Mononuclear cell (primary cell): ENCODE results near the gene FRMD6. TPM values are rescaled to one million over a fixed set of nuclear protein-coding genes. Genes with fewer than 3 reads are reported as not detected.

Experiments used
- H3K27me3 ChIP-seq: 2 replicates; pipeline ENCODE4 v1.6.0; 2011; ENCODE audit warnings: low read length, control low read depth; ENCODE audit not compliant: insufficient read depth
- H3K4me1 ChIP-seq: 2 replicates; pipeline ENCODE4 v1.5.1; 2011; ENCODE audit warnings: mild to moderate bottlenecking, low read length, control low read depth; ENCODE audit not compliant: insufficient read depth
- H3K4me3 ChIP-seq: 2 replicates; pipeline ENCODE4 v1.5.1; 2011; ENCODE audit warnings: mild to moderate bottlenecking, low read length, moderate library complexity
- H3K9me3 ChIP-seq: 2 replicates; pipeline ENCODE4 v1.5.1; 2011; ENCODE audit warnings: low read depth, mild to moderate bottlenecking, control low read depth, low read length
- total RNA-seq: library from RNA; depleted of rRNA; stranded (reverse); fragments of >200 nt; gene quantifications from one replicate; pipeline ENCODE4 v1.2.3, GENCODE V29; 2012

Gene FRMD6
- total RNA-seq, 1 donor = 1.0 TPM

GRCh38 chr14:51648296-51648695 is 3.4 kb upstream of the FRMD6 start:
- peaks cover 9% of the 10 kb centered on the region for H3K27me3 ChIP-seq

GRCh38 chr14:51650716-51651387 is 858 bp upstream of the FRMD6 start:
- H3K4me1 ChIP-seq = peaks cover 23% of the 10 kb centered on the region
- H3K27me3 ChIP-seq = peaks cover 30% of the 10 kb centered on the region
- peak overlapping the region; percentile 65 for H3K4me3 ChIP-seq
- no peaks in the 10 kb centered on the region for H3K9me3 ChIP-seq

More at GRCh38 chr14:51648296-51648695, 3.4 kb upstream of the FRMD6 start:
- Histone ChIP-seq H3K4me3 (no peak overlapping the region), H3K4me1 (peaks cover 21% of the 10 kb centered on the region), H3K9me3 (no peaks in the 10 kb centered on the region)

DNA sequence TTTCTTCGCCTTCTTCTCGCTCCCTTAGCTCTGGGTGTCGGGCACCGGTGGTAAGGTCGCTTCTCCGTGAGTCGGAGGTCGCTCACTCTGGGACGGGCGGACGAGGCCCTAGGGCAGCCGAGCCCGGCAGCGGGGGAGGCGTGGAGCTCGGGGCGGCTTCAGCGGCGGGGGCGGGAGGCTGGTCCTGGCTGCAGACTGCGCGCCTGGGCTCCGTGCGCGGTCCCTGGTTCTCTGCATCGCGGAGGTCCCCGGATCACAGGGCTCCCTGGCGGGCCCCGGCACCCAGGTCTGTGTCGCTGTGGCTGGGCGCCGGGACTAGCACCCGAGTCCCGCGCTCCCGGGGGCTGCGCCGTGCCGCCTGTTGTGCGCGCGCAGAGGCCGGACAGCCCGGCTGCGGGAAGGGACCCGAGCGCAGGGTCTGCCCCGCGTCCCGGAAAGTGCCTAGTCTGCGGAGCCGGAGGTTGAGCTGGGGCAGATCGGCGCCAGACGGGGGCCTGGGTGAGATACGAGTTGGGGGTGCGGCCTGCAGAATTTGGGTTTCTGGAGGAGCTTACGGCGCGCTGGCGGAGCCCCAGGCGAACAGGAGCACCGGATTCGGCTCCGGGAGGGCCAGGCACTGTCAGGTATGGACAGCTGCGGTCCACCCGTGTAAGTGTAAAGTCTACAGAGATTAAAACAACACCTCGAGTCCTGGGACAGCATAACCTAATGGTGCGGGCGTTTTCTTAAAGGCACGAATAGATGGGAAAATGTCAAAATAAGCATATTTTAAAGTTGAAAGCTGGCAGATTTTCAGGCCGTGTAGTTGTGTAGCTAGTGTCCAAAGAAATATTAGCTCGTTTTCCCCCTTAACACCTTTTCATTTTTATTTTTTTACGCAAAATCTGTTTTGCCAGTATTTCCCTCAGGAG is 713 bp downstream of the FRMD6 start:
- no peaks in the 10 kb centered on the region for H3K9me3 ChIP-seq
- peak overlapping the region; percentile 53 for H3K4me3 ChIP-seq
- H3K4me1 ChIP-seq = peaks cover 23% of the 10 kb centered on the region
- peaks cover 34% of the 10 kb centered on the region for H3K27me3 ChIP-seq

DNA sequence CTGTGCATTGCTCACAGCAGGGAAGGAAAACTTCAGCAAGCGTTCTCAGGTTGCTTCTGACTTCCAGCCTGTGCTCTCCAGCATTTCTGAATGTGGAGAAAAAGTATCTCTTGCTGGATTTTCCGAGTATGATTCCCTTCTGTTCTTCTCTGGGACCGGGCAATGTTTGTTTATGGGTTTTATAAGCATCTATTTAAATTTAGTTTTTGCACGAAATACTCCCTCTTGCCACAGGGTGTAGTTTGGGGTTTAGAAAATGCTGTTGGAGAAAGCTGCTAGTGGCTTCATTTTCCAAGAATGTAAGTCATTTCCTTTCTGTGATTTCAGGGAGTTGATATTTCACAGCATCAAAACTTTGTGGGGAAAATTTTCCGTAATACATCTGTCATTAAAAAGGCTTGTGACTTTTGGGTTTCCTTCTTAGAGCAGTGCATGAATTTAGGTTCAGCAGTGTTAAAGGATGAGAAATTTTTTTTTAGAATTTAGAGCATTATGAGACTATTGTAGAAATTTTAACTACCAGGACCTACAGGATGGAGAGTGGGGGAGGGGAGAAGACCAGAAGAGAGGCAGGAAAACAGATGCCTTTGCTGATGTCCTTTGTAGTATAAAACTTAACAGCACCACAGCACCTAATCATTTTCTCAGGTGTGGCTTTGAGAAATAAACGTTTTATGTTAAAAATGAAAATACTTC is 1.5 kb downstream of the FRMD6 start:
- Histone ChIP-seq H3K27me3 (peaks cover 41% of the 10 kb centered on the region), H3K4me1 (peaks cover 23% of the 10 kb centered on the region), H3K4me3 (no peak overlapping the region), H3K9me3 (no peaks in the 10 kb centered on the region)

GRCh38 chr14:51653775-51654532 is 2.2 kb downstream of the FRMD6 start:
- Histone ChIP-seq H3K4me3 (no peak overlapping the region), H3K9me3 (no peaks in the 10 kb centered on the region), H3K4me1 (peaks cover 23% of the 10 kb centered on the region), H3K27me3 (peaks cover 41% of the 10 kb centered on the region)

DNA sequence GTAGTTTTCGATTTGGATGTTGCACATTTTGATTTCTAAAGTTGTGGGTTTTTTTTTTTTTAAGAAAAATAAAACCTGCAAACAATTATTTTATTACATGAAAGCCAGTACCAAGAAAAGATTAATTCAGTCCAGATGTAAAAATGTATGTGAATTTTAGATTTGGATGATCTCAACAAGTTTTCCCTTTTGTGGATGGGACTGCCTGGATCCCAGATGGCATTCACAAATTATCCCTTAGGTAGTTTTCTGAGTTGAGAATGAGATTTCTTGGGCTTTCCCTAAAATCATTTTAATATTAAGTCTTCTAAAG is 2.8 kb downstream of the FRMD6 start:
- no peaks in the 10 kb centered on the region for H3K9me3 ChIP-seq
- no peak overlapping the region for H3K4me3 ChIP-seq
- peaks cover 23% of the 10 kb centered on the region for H3K4me1 ChIP-seq
- H3K27me3 ChIP-seq = peaks cover 44% of the 10 kb centered on the region

DNA sequence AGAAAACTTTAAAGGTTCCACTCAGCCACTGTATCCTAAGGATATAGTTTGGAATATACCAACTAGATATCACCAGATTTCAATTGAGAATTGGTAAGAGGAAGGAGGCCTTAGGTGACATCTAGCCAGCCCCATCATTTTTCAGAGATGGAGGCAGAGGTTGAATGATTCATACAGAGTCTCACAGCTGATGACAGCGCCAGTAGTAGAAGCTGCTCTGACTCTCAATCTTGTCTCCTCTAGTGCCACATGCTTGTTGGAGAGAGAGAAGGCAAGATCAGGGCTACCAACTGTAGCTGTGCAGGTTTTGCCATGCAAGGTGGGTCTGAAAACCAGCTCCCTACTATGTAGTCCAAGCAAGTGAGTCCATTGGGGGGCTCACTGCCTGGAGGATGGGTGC is 6.1 kb downstream of the FRMD6 start:
- Histone ChIP-seq H3K4me1 (peaks cover 7% of the 10 kb centered on the region), H3K9me3 (no peaks in the 10 kb centered on the region), H3K4me3 (no peak overlapping the region), H3K27me3 (peaks cover 41% of the 10 kb centered on the region)

GRCh38 chr14:51658441-51659173 is 6.9 kb downstream of the FRMD6 start:
- Histone ChIP-seq H3K4me3 (no peak overlapping the region), H3K27me3 (peaks cover 33% of the 10 kb centered on the region), H3K9me3 (no peaks in the 10 kb centered on the region), H3K4me1 (no peaks in the 10 kb centered on the region)

DNA sequence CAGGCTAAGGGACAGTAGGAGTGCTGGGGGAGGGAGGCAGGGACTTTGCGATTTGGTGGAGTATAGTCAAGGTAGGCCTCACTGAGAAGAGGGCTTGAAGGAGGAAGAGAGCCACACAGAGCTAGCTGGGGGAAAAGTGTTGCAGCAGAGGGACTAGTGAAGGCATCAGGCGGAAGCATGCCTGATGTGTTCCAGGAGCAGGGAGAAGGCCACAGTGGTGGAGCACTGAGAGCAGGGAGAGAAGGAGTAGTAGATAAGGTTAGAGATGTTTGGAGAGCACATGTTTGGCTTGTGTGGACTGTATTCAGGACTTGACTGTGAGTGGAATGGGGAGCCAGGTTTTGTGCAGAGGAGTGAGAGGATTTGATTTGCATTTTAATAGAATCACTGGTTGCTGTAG is 9.0 kb downstream of the FRMD6 start:
- peaks cover 16% of the 10 kb centered on the region for H3K27me3 ChIP-seq
- no peak overlapping the region for H3K4me3 ChIP-seq
- no peaks in the 10 kb centered on the region for H3K4me1 ChIP-seq
- no peaks in the 10 kb centered on the region for H3K9me3 ChIP-seq

DNA sequence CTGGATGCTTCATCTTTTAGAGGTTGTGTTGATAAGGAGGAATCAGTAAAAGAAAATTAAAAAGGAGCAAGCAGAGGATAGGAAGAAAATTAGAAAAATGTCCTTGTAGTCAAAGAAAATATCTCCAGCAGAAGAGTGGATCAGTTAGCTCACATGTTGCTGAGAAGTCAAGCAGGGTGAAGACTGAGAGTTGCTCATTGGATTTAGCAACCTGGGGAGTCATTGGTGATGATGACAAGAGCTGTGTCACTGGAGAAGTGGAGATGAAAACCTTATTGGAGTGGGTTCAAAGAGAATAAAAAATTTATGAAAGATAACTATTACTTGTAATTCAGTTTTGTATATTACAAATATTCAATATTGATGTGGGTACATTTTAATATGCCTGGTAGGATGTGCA is 9.8 kb downstream of the FRMD6 start:
- Histone ChIP-seq H3K27me3 (peaks cover 10% of the 10 kb centered on the region), H3K4me3 (no peak overlapping the region), H3K4me1 (no peaks in the 10 kb centered on the region), H3K9me3 (no peaks in the 10 kb centered on the region)

DNA sequence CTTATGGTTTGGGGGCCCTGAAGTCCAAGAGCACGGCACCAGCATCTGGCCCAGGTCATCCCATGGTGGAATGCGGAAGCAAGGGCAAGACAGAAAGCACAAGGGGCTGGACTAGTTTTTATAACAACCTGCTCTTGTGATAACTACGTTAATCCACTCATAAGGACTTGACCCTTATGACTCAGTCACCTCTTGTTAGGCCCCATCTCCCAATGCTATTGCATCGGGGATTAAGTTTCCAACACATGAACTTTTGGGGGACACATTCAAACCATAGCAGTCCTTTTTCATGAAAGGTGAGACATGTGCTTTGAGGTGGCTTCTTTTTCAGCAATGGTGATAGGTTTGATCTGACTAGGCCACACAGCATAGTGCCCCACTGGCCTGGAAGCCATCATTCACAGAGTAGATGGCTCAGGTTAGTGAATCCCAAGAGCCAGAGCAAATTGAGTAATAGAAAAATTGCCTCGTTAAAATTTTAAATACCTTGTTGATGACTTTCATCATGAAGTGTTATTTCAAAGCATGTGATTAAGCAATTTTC is 12.1 kb downstream of the FRMD6 start:
- no peaks in the 10 kb centered on the region for H3K9me3 ChIP-seq
- no peak overlapping the region for H3K4me3 ChIP-seq
- peaks cover 4% of the 10 kb centered on the region for H3K27me3 ChIP-seq
- H3K4me1 ChIP-seq = no peaks in the 10 kb centered on the region

DNA sequence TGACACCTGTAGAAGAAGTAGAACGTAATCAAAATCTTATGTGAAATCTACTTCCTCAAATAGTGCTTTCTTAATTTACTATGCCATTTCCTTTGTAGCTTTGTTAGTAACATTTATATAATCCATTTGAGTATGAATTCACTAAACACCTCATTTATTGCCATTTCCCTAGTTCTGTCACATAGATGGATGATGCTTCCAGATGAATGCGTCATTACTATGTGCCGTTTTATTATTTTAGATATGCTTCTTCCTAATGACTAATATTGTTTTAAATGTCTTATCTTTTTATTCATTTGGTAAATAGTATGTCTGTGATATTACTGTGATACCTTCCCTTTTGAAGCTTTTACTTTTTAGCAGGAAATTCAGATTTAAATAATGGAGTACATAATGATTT is 14.4 kb downstream of the FRMD6 start:
- Histone ChIP-seq H3K27me3 (no peaks in the 10 kb centered on the region), H3K4me3 (no peak overlapping the region), H3K9me3 (no peaks in the 10 kb centered on the region), H3K4me1 (no peaks in the 10 kb centered on the region)

DNA sequence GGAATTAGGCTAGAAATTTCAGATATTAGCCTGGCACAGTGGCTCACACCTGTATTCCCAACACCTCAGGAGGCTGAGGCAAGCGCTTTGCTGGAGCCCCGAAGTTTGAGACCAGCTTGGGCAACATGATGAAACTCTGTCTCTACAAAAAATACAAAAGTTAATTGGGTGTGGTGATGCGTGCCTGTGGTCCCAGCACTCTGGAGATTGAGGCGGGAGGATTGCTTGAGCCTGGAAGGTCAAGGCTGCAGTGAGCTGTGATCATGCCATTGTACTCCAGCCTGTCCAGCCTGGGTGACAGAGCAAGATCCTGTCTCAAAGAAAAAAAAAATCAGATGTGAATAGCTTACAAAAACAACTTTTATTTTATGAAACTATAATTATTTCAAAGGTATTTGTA is 15.1 kb downstream of the FRMD6 start:
- H3K27me3 ChIP-seq = no peaks in the 10 kb centered on the region
- H3K4me1 ChIP-seq = no peaks in the 10 kb centered on the region
- no peak overlapping the region for H3K4me3 ChIP-seq
- no peaks in the 10 kb centered on the region for H3K9me3 ChIP-seq

- Histone ChIP-seq H3K4me1 (no peaks in the 10 kb centered on the region), H3K4me3 (no peak overlapping the region), H3K9me3 (no peaks in the 10 kb centered on the region), H3K27me3 (no peaks in the 10 kb centered on the region)
These were observed 17.2 kb downstream of the FRMD6 start for GRCh38 chr14:51668870-51669269.
